Hepatocyte (in vitro differentiated cells): ENCODE measurements around the gene BRCA2. TPM values are rescaled to one million over a fixed set of nuclear protein-coding genes. Genes with fewer than 3 reads are reported as not detected.
A peak's percentile ranks its signal among the peaks of the same experiment; 100 is the strongest.

Experiments
- DNase-seq: peaks from one replicate; pipeline ENCODE4 v3.0.0-alpha.2; 2016; ENCODE audit warnings: low spot score
- H2AFZ ChIP-seq: fragments of 200-600 bp; sonication (generic); 2 replicates; pipeline ENCODE4 v1.6.0; 2016; ENCODE audit warnings: antibody characterized with exemption, mild to moderate bottlenecking
- H3K27ac ChIP-seq: fragments of 200-600 bp; sonication (generic); 2 replicates; pipeline ENCODE4 v1.5.1; 2016; ENCODE audit warnings: mild to moderate bottlenecking
- H3K27me3 ChIP-seq: fragments of 200-600 bp; sonication (generic); 2 replicates; pipeline ENCODE4 v1.6.1; 2016
- H3K36me3 ChIP-seq: fragments of 200-600 bp; sonication (generic); replicated peaks from 2 replicates; pipeline ENCODE4 v1.5.1; 2016; ENCODE audit warnings: low read depth; ENCODE audit not compliant: insufficient read depth
- H3K4me1 ChIP-seq: fragments of 200-600 bp; sonication (generic); 2 replicates; pipeline ENCODE4 v1.5.1; 2016; ENCODE audit warnings: mild to moderate bottlenecking, moderate library complexity; ENCODE audit not compliant: insufficient read depth
- H3K4me2 ChIP-seq: fragments of 200-600 bp; sonication (generic); 2 replicates; pipeline ENCODE4 v1.6.0; 2016
- H3K4me3 ChIP-seq: fragments of 200-600 bp; sonication (generic); 2 replicates; pipeline ENCODE4 v1.5.1; 2016; ENCODE audit warnings: mild to moderate bottlenecking
- H3K79me2 ChIP-seq: fragments of 200-600 bp; sonication (generic); 2 replicates; pipeline ENCODE4 v1.6.0; 2017; ENCODE audit warnings: mild to moderate bottlenecking
- H3K9me2 ChIP-seq: fragments of 200-600 bp; sonication (generic); replicated peaks from 2 replicates; pipeline ENCODE4 v1.6.0; 2017; ENCODE audit warnings: mild to moderate bottlenecking; ENCODE audit not compliant: insufficient read depth
- H3K9me3 ChIP-seq: fragments of 200-600 bp; sonication (generic); 2 replicates; pipeline ENCODE4 v1.5.1; 2016; ENCODE audit warnings: low read depth, mild to moderate bottlenecking
- H4K20me1 ChIP-seq: fragments of 200-600 bp; sonication (generic); 2 replicates; pipeline ENCODE4 v1.6.0; 2016; ENCODE audit warnings: mild to moderate bottlenecking; ENCODE audit not compliant: insufficient read depth, poor library complexity, severe bottlenecking
- CTCF ChIP-seq: fragments of 200-600 bp; sonication (generic); IDR thresholded peaks from 2 replicates; pipeline ENCODE4 v1.5.1; 2016; ENCODE audit warnings: antibody characterized with exemption, mild to moderate bottlenecking; ENCODE audit not compliant: poor library complexity
- EZH2 ChIP-seq: fragments of 200-600 bp; sonication (generic); IDR thresholded peaks from 2 replicates; pipeline ENCODE4 v1.6.1; 2016; ENCODE audit warnings: antibody characterized with exemption, mild to moderate bottlenecking, borderline replicate concordance
- EZH2phosphoT487 ChIP-seq: fragments of 200-600 bp; sonication (generic); IDR thresholded peaks from one replicate; pipeline ENCODE4 v1.6.1; 2018; ENCODE audit warnings: antibody characterized with exemption, mild to moderate bottlenecking, low read depth, moderate library complexity; ENCODE audit not compliant: unreplicated experiment, severe bottlenecking
- WGBS: methylation state at CpG from one replicate; pipeline ENCODE4 v1.1.6; 2016; ENCODE audit warnings: low lambda C conversion rate; ENCODE audit errors: missing lambda C conversion rate; 5-methylcytosine and 5-hydroxymethylcytosine counted together
- polyA plus RNA-seq: library from polyadenylated mRNA; unstranded; fragments of >200 nt; fragmentation: Nextera tagmentation; extraction: Ambion mirVana; gene quantifications from 2 replicates; pipeline ENCODE4 v1.2.1, GENCODE V29; 2016
- total RNA-seq: library from RNA; depleted of rRNA; stranded (reverse); fragments of >200 nt; gene quantifications from 2 replicates; pipeline ENCODE4 v1.2.3, GENCODE V29; 2014

Gene BRCA2
- total and polyA plus RNA-seq, 2 experiments from 2014 or later: 1.4 to 2.8 TPM

- H3K27ac ChIP-seq: no peak overlapping the region
- no peaks in the 10 kb centered on the region for H3K79me2 ChIP-seq
- no peaks in the 10 kb centered on the region for H4K20me1 ChIP-seq
- WGBS: 74% methylated on average over 3 of the region's 3 CpGs
- no peaks in the 10 kb centered on the region for H3K27me3 ChIP-seq
- no peaks in the 10 kb centered on the region for H3K4me1 ChIP-seq
- H3K4me3 ChIP-seq: no peak overlapping the region
- no peaks in the 10 kb centered on the region for H3K9me2 ChIP-seq
- H3K4me2 ChIP-seq: no peak overlapping the region
- TF ChIP-seq CTCF (peak; percentile 51), EZH2 (no peak)
- H2AFZ ChIP-seq: no peak overlapping the region
- H3K36me3 ChIP-seq: no peaks in the 10 kb centered on the region
- H3K9me3 ChIP-seq: no peaks in the 10 kb centered on the region
- peak; percentile 44 for DNase-seq
Measured at GRCh38 chr13:32381539-32381938, 66.2 kb downstream of the BRCA2 start.

GRCh38 chr13:32383836-32384618 is 68.7 kb downstream of the BRCA2 start:
- no peaks in the 10 kb centered on the region for H3K4me1 ChIP-seq
- no peaks in the 10 kb centered on the region for H3K36me3 ChIP-seq
- no peak overlapping the region for H3K27ac ChIP-seq
- no peaks in the 10 kb centered on the region for H3K9me3 ChIP-seq
- H3K79me2 ChIP-seq: no peaks in the 10 kb centered on the region
- no peak overlapping the region for H3K4me3 ChIP-seq
- H3K27me3 ChIP-seq: no peaks in the 10 kb centered on the region
- H2AFZ ChIP-seq: no peak overlapping the region
- no peak for DNase-seq
- H3K4me2 ChIP-seq: no peak overlapping the region
- no peaks in the 10 kb centered on the region for H4K20me1 ChIP-seq
- 89% methylated on average over 5 of the region's 5 CpGs for WGBS
- TF ChIP-seq CTCF (no peak), EZH2 (no peak), EZH2phosphoT487 (no peak)
- H3K9me2 ChIP-seq: no peaks in the 10 kb centered on the region

GRCh38 chr13:32384702-32385101 is 69.4 kb downstream of the BRCA2 start:
- no peaks in the 10 kb centered on the region for H4K20me1 ChIP-seq
- WGBS: 90% methylated on average over 2 of the region's 2 CpGs
- TF ChIP-seq CTCF (no peak), EZH2 (no peak), EZH2phosphoT487 (no peak)
- H2AFZ ChIP-seq: no peak overlapping the region
- no peak overlapping the region for H3K4me2 ChIP-seq
- no peak overlapping the region for H3K4me3 ChIP-seq
- H3K79me2 ChIP-seq: no peaks in the 10 kb centered on the region
- no peaks in the 10 kb centered on the region for H3K36me3 ChIP-seq
- DNase-seq: no peak
- no peaks in the 10 kb centered on the region for H3K4me1 ChIP-seq
- no peaks in the 10 kb centered on the region for H3K27me3 ChIP-seq
- no peak overlapping the region for H3K27ac ChIP-seq
- no peaks in the 10 kb centered on the region for H3K9me3 ChIP-seq
- H3K9me2 ChIP-seq: no peaks in the 10 kb centered on the region
